DMS114 treated with DMSO at 0.1 percent for 48 hours (cell line): ENCODE results near the gene GPR171.
"Not testable (repeated sequence)": the region's sequence is repeated elsewhere in the genome, so short reads cannot be mapped to it uniquely, and the experiment has no call there.

Source experiments
- DNase-seq: peaks from one replicate; lab custom pipeline; 2025; ENCODE audit not compliant: unreplicated experiment; lab: John Stamatoyannopoulos, UW

Gene GPR171

GRCh38 chr3:151178208-151178845 lies 24.7 kb downstream of the GPR171 start:
- no peak for DNase-seq

GRCh38 chr3:151175952-151176351 lies 27.1 kb downstream of the GPR171 start:
- no peak for DNase-seq

DNA sequence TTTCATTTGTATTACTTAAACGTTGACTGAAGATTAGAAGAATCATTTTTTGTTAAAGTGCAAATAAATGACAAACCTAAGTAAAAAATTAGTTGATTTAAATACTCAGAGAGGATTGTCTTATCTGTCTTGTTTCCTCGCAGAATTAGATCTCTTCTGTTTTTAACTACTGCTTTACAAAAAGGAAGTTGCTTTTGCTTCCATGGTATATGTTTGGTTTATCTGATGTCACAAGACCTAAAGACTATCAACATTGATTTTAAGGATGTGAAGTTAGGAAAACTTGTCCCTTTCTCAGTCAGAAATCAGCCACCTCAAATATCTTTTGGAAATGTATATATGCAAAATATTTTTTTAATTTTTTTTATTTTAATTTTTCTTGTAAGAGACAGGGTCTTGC lies 28.7 kb downstream of the GPR171 start:
- DNase-seq = no peak

DNA sequence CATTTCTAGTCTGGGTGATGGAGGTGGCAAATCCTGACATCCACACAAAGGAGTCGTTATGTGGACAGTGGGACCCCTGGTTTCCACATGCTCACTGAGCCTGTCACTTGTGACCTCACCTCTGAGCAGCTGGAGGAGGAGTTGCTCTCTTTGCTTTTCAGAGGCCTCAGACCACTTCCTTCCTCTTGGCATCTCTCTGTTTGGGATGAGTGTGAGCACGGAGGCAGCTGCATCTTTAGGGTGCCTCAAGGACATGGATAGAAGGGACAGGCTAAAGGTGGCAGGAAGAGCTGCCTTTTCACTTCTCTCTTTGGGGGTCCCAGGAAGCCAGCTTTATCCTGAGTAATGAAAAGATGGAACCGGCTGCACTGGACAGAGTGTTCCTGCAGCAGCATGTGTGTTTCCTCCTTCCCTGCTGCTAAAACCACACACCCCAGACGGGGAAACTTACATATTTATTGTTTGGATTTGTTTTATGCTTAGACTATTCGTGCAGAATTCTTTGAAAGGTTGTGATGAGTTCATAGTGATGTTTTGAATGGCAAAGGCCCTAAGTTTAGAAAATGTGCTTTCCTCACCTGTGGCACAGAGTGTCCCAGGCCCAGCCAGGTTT lies 31.8 kb downstream of the GPR171 start:
- DNase-seq = no peak

- DNase-seq = not testable (repeated sequence)
Observed at GRCh38 chr3:151169948-151170679, 32.9 kb downstream of the GPR171 start.

DNA sequence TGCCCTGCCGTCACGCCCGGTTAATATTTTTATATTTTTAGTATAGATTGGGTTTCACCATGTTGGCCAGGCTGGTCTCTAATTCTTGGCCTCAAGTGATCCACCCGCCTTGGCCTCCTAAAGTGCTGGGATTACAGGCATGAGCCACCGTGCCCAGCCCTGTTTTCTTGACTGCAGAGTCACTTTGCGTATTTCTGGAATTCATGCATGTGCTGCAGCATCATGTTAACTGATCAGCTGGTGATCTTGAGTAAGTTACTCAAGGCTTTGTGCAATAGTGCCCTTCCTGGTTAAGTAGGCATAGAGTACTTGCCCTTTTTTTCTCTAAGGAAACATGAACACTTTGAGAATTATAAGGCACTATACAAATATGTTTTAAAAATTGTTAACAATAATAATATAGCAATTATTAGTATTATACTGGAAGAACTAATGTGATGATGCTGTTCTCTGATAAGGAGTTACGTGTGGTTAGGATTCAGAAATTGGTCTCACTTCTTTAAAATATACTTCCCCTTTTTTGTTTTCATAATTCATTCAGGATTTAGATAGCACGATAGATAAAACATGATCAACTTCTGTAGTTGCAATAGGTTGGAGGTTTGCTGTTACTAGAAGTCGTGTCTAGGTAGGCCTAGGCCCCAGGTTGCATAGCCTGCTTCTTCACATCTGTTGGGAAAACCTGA lies 33.6 kb downstream of the GPR171 start:
- no peak for DNase-seq

DNA sequence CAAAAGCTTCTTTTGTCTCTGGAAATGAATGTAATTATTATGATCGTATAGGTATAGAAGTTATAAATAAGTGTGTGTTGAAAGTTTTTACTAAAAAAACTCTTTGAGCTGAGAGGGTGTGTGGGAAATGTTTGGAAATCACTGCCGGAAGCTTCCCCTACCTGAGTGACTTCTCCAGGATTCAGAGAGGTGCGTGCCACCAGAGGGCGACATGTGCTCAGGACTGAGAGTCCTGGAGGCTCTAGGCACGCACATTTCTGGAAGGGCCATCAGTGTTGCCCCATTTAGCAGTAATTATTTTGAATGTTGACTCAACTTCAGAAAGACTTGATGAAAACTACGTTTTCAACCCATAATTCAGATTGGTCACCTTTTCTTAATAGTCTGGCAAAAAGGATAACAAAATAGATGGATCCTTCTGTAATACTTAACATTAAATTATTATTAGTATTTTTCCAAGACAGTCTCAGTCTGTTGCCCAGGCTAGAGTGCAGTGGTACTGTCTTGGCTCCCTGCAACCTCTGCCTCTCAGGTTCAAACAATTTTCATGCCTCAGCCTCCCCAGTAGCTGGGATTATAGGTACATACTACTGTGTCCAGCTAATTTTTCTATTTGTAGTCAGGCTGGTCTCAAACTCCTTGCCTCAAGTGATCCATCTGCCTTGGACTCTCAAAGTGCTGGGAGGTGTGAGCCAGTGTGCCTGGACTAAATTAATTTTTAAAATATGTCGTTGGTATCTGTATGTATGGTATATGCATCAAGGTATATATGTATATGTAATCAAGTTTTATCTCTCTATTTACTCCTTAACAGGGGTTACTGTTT lies 34.5 kb downstream of the GPR171 start:
- DNase-seq = peak; percentile 35

DNA sequence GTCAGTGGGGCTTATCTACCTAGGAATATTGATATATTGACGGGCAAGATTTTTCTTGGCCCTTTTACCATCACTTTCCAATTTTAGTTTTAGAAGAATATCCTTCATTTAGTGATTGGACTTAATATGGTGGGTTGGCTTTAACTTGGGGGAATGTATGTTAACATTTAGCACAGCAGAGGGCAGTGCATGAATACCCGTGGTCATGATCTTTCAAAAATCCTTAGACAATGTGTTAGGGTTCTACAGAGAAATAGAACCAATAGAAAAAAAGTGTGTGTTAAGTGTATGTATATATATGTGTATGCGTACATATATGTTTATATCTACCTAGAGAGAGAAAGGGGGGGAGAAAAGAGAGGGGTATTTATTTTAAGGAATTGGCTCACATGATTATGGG lies 36.9 kb downstream of the GPR171 start:
- no peak for DNase-seq

DNA sequence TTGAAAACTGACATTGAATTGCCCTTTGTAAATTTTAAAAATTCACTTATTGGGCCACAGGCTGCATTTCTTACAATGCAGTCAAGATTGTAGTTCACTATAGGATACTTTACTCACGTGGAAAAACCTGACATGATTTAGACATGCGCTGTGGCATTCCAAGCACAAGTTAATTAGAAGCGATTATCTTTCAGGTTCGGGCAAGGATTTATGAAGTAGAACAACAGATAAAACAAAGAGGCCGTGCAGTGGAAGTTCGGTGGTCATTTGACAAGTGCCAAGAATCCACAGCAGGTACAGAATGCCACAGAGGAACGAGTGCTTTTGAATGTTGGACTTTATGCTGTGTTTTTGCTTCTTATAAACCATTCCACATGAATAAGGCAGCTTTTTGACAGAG lies 37.8 kb downstream of the GPR171 start:
- DNase-seq = no peak

- no peak for DNase-seq
Observed at GRCh38 chr3:151159806-151160205, 43.2 kb downstream of the GPR171 start.

DNA sequence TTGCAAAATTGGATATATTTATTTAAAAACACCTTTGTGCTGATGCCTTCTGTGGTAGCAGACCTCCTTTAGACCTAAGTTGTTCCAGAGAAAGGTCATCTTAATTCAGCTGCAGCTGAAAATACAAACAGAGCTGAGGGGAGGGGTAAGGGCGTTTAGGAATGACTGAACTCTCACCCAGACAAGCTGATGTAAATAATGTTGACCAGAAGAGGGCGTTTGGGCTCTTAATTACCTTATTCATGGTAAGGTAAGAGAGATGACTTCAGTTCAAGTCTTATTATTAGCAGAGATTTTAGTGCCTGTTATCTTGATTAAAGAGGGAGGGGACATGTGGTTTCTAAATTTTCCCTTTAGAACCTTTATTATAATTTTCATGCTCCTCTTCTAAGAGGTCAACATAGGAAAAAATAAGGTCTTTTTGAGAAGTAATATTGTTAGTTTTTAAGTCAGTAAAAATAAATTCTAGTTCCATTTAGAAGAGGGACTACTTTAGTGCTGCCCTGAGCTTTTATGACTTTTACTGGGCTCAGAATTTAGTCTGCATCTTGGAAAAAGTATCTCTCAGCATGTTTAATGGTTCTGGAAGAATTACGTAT lies 46.3 kb downstream of the GPR171 start:
- DNase-seq = peak; percentile 40

DNA sequence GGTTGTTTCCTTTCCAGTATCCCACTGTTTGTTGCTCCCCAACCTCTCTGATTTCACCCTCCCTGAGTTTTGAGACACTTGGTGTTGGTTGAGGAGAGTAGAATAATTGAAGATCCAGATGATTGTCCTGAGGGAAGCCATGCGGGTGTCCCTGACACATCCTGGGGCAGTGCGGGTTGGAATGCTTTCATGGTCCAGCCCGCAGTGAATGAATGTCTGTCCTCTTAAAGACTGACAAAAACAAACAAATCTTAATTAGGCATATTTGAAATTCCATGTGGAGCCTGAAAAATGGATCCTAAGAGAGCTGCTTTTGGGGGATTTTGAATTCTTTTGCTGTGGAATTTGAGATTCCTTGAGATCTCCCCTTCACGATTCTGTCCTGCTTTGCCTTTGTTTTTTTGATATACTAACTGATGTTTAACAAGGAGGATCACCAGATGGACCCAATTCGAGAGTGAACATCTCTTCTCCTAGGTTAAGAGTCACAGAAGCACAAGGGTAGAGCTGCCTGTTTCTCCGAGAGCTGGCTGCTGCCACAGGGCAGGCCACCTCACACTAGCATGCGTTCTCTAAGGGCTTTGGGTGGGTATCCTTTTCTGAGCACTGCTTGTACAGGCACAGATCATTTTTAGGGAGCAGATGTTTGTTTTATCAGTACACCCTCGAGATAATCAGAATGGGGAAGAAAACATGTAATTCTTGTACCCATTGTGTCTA lies 47.4 kb downstream of the GPR171 start:
- DNase-seq = no peak

- no peak for DNase-seq
Observed at GRCh38 chr3:151154566-151154965, 48.5 kb downstream of the GPR171 start.

DNA sequence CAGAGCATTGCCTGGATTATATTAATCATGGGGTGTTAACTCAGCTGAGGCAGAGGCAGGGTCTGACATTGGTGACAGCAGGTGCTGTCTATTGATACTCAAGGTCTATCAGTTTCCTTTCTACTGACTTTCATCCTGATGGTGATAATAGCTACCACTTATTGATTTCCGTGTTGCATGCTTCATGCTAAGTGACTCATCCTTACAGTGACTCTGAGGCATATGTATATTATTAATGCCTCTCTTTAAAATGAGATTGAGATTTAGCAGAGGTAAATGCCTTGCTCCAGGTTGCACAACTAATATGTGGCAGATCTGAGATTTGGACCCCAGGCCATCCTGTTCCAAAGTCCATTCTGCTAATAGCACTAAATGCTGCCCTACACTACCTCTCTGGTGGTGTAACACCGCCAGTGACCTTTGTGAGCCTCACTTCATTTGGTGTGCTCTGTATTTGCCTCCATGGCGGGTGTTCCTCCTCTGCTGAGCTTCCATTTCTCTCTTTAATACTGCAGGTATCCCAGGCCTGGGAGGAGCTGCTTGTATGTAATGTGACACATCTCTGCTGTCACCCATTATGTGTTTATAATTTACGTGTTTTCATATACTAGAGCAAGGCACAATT lies 50.4 kb downstream of the GPR171 start:
- no peak for DNase-seq
